ENCODE measurements around the gene ADAM33.
A peak's percentile ranks its signal among the peaks of the same experiment; 100 is the strongest.

Gene ADAM33

GRCh38 chr20:3670511-3670910, 11.3 kb downstream of the ADAM33 start:
- no peak overlapping the region for H2AK5ac ChIP-seq (ENCODE audit: low read depth, low read length)
- peak overlapping the region; percentile 63 for H2AFZ ChIP-seq (ENCODE audit: low read length)
- no peaks in the 10 kb centered on the region for H3K36me3 ChIP-seq (replicated peaks in 1 of 2; ENCODE audit: control insufficient read depth in 2 of 2, insufficient read depth in 2 of 2, low read length in 2 of 2)
- no peak overlapping the region for H2BK12ac ChIP-seq (ENCODE audit: low read length)
- H3K9ac ChIP-seq (ENCODE audit: low read depth, low read length, poor library complexity), result no peak overlapping the region
- no peak overlapping the region for H3K4ac ChIP-seq (ENCODE audit: low read length)
- no peak overlapping the region for H2BK5ac ChIP-seq (ENCODE audit: low read length)
- H4K91ac ChIP-seq (ENCODE audit: low read depth, low read length, poor library complexity), result no peak overlapping the region
- no peak overlapping the region for H2BK15ac ChIP-seq (ENCODE audit: low read length)
- H3K23ac ChIP-seq (ENCODE audit: low read depth, low read length, poor library complexity), result no peak overlapping the region
- H3K9me3 ChIP-seq (replicated peaks in 1 of 2; ENCODE audit: control insufficient read depth in 2 of 2, insufficient read depth in 1 of 2, low read depth in 1 of 2, low read length in 2 of 2), result no peaks in the 10 kb centered on the region
- H3K27me3 ChIP-seq (ENCODE audit: control insufficient read depth in 3 of 3, insufficient read depth in 3 of 3, low read depth in 1 of 3, low read length in 3 of 3), result peaks cover 5 to 68% (median 39%) of the 10 kb centered on the region in 3 experiments
- H3K14ac ChIP-seq (ENCODE audit: low read length), result no peak overlapping the region
- no CpG with 5 or more reads among the region's 6 CpGs for WGBS, 2 donors (ENCODE audit: extremely low coverage in 2 of 2, insufficient read length in 2 of 2, insufficient replicate concordance in 1 of 2)
- H3K4me2 ChIP-seq (ENCODE audit: insufficient read depth, low read length, poor library complexity, severe bottlenecking), result no peak overlapping the region
- H2BK120ac ChIP-seq (ENCODE audit: low read depth, low read length), result no peak overlapping the region
- H3K79me1 ChIP-seq (ENCODE audit: low read depth, low read length), result no peaks in the 10 kb centered on the region
- no peak overlapping the region for H3K27ac ChIP-seq (replicated peaks; ENCODE audit: low read length)
- H4K8ac ChIP-seq (ENCODE audit: low read depth, low read length), result no peak overlapping the region
- no peak overlapping the region for H3K4me3 ChIP-seq (ENCODE audit: low read length in 2 of 2)
- DNase-seq (ENCODE audit: low spot score), result no peak
- H3K18ac ChIP-seq (ENCODE audit: low read length), result peak overlapping the region; percentile 15
- peaks cover 0 to 2% of the 10 kb centered on the region in 2 donors for H3K4me1 ChIP-seq (ENCODE audit: control insufficient read depth in 2 of 2, insufficient read depth in 1 of 2, low read depth in 1 of 2, low read length in 2 of 2)

- WGBS, 2 donors (ENCODE audit: extremely low coverage in 2 of 2, insufficient read length in 2 of 2, insufficient replicate concordance in 1 of 2), result no CpG with 5 or more reads among the region's 13 CpGs
- Histone ChIP-seq H3K79me1 (ENCODE audit: low read depth, low read length) (no peaks in the 10 kb centered on the region), H2AK5ac (ENCODE audit: low read depth, low read length) (peak overlapping the region; percentile 1)
Measured at GRCh38 chr20:3669710-3670367, 12.0 kb downstream of the ADAM33 start.

GRCh38 chr20:3667434-3668037, 14.3 kb downstream of the ADAM33 start:
- no peak overlapping the region for H2BK5ac ChIP-seq (ENCODE audit: low read length)
- no peak overlapping the region for H3K4me2 ChIP-seq (ENCODE audit: insufficient read depth, low read length, poor library complexity, severe bottlenecking)
- H3K4me1 ChIP-seq (ENCODE audit: control insufficient read depth in 2 of 2, insufficient read depth in 1 of 2, low read depth in 1 of 2, low read length in 2 of 2), result no peaks in the 10 kb centered on the region
- H2AK5ac ChIP-seq (ENCODE audit: low read depth, low read length), result peak overlapping the region; percentile 35
- H3K27ac ChIP-seq (replicated peaks; ENCODE audit: low read length), result no peak overlapping the region
- H2BK120ac ChIP-seq (ENCODE audit: low read depth, low read length), result peak overlapping the region; percentile 8
- H3K4me3 ChIP-seq (ENCODE audit: low read length in 2 of 2), result no peak overlapping the region
- H2BK15ac ChIP-seq (ENCODE audit: low read length), result no peak overlapping the region
- no peak overlapping the region for H3K4ac ChIP-seq (ENCODE audit: low read length)
- H3K36me3 ChIP-seq (replicated peaks in 1 of 2; ENCODE audit: control insufficient read depth in 2 of 2, insufficient read depth in 2 of 2, low read length in 2 of 2), result no peaks in the 10 kb centered on the region
- no peaks in the 10 kb centered on the region for H3K9me3 ChIP-seq (replicated peaks in 1 of 2; ENCODE audit: control insufficient read depth in 2 of 2, insufficient read depth in 1 of 2, low read depth in 1 of 2, low read length in 2 of 2)
- H3K27me3 ChIP-seq (ENCODE audit: control insufficient read depth in 3 of 3, insufficient read depth in 3 of 3, low read depth in 1 of 3, low read length in 3 of 3), result peaks cover 0 to 48% (median 15%) of the 10 kb centered on the region in 3 experiments
- no peaks in the 10 kb centered on the region for H3K79me1 ChIP-seq (ENCODE audit: low read depth, low read length)
- no peak overlapping the region for H2BK12ac ChIP-seq (ENCODE audit: low read length)
- WGBS, 2 donors (ENCODE audit: extremely low coverage in 2 of 2, insufficient read length in 2 of 2, insufficient replicate concordance in 1 of 2), result no CpG with 5 or more reads among the region's 8 CpGs
- no peak overlapping the region for H4K8ac ChIP-seq (ENCODE audit: low read depth, low read length)
- H3K18ac ChIP-seq (ENCODE audit: low read length), result no peak overlapping the region
- DNase-seq (ENCODE audit: low spot score), result no peak
- peak overlapping the region; percentile 80 for H3K23ac ChIP-seq (ENCODE audit: low read depth, low read length, poor library complexity)
- H2AFZ ChIP-seq (ENCODE audit: low read length), result no peak overlapping the region
- H4K91ac ChIP-seq (ENCODE audit: low read depth, low read length, poor library complexity), result no peak overlapping the region
- H3K14ac ChIP-seq (ENCODE audit: low read length), result no peak overlapping the region
- H3K9ac ChIP-seq (ENCODE audit: low read depth, low read length, poor library complexity), result no peak overlapping the region

More at GRCh38 chr20:3669710-3670367, 12.0 kb downstream of the ADAM33 start:
- H4K8ac ChIP-seq (ENCODE audit: low read depth, low read length), result no peak overlapping the region
- H3K4me1 ChIP-seq (ENCODE audit: control insufficient read depth in 2 of 2, insufficient read depth in 1 of 2, low read depth in 1 of 2, low read length in 2 of 2), result peaks cover 0 to 2% of the 10 kb centered on the region in 2 donors
- no peak overlapping the region for H2BK15ac ChIP-seq (ENCODE audit: low read length)
- H2BK12ac ChIP-seq (ENCODE audit: low read length), result no peak overlapping the region
- peak overlapping the region; percentile 1 for H3K18ac ChIP-seq (ENCODE audit: low read length)
- no peak overlapping the region for H3K27ac ChIP-seq (replicated peaks; ENCODE audit: low read length)
- H3K36me3 ChIP-seq (replicated peaks in 1 of 2; ENCODE audit: control insufficient read depth in 2 of 2, insufficient read depth in 2 of 2, low read length in 2 of 2), result no peaks in the 10 kb centered on the region
- no peaks in the 10 kb centered on the region for H3K9me3 ChIP-seq (replicated peaks in 1 of 2; ENCODE audit: control insufficient read depth in 2 of 2, insufficient read depth in 1 of 2, low read depth in 1 of 2, low read length in 2 of 2)
- no peak overlapping the region for H2BK5ac ChIP-seq (ENCODE audit: low read length)
- peak overlapping the region; percentile 63 for H2AFZ ChIP-seq (ENCODE audit: low read length)
- no peak overlapping the region for H3K9ac ChIP-seq (ENCODE audit: low read depth, low read length, poor library complexity)
- no peak for DNase-seq (ENCODE audit: low spot score)
- peaks cover 5 to 61% (median 34%) of the 10 kb centered on the region in 3 experiments for H3K27me3 ChIP-seq (ENCODE audit: control insufficient read depth in 3 of 3, insufficient read depth in 3 of 3, low read depth in 1 of 3, low read length in 3 of 3)
- H3K4ac ChIP-seq (ENCODE audit: low read length), result no peak overlapping the region
- H4K91ac ChIP-seq (ENCODE audit: low read depth, low read length, poor library complexity), result no peak overlapping the region
- H2BK120ac ChIP-seq (ENCODE audit: low read depth, low read length), result no peak overlapping the region
- no peak overlapping the region for H3K4me2 ChIP-seq (ENCODE audit: insufficient read depth, low read length, poor library complexity, severe bottlenecking)
- H3K23ac ChIP-seq (ENCODE audit: low read depth, low read length, poor library complexity), result no peak overlapping the region
- H3K14ac ChIP-seq (ENCODE audit: low read length), result no peak overlapping the region
- no peak overlapping the region for H3K4me3 ChIP-seq (ENCODE audit: low read length in 2 of 2)

GRCh38 chr20:3663858-3664257, 18.0 kb downstream of the ADAM33 start:
- H2BK12ac ChIP-seq (ENCODE audit: low read length), result no peak overlapping the region
- no peak overlapping the region for H3K18ac ChIP-seq (ENCODE audit: low read length)
- no peak overlapping the region for H4K91ac ChIP-seq (ENCODE audit: low read depth, low read length, poor library complexity)
- H3K4me3 ChIP-seq (ENCODE audit: low read length in 2 of 2), result no peak overlapping the region
- H3K36me3 ChIP-seq (replicated peaks in 1 of 2; ENCODE audit: control insufficient read depth in 2 of 2, insufficient read depth in 2 of 2, low read length in 2 of 2), result no peaks in the 10 kb centered on the region
- no peaks in the 10 kb centered on the region for H3K79me1 ChIP-seq (ENCODE audit: low read depth, low read length)
- no peak overlapping the region for H3K23ac ChIP-seq (ENCODE audit: low read depth, low read length, poor library complexity)
- H2BK120ac ChIP-seq (ENCODE audit: low read depth, low read length), result no peak overlapping the region
- H3K27me3 ChIP-seq (ENCODE audit: control insufficient read depth in 3 of 3, insufficient read depth in 3 of 3, low read depth in 1 of 3, low read length in 3 of 3), result peaks cover 0 to 25% (median 15%) of the 10 kb centered on the region in 3 experiments
- H3K4ac ChIP-seq (ENCODE audit: low read length), result no peak overlapping the region
- H3K4me1 ChIP-seq (ENCODE audit: control insufficient read depth in 2 of 2, insufficient read depth in 1 of 2, low read depth in 1 of 2, low read length in 2 of 2), result peaks cover under 1 to 5% of the 10 kb centered on the region in 2 donors
- no peak overlapping the region for H2BK15ac ChIP-seq (ENCODE audit: low read length)
- DNase-seq (ENCODE audit: low spot score), result no peak
- H2AK5ac ChIP-seq (ENCODE audit: low read depth, low read length), result no peak overlapping the region
- no peak overlapping the region for H3K14ac ChIP-seq (ENCODE audit: low read length)
- H3K9me3 ChIP-seq (replicated peaks in 1 of 2; ENCODE audit: control insufficient read depth in 2 of 2, insufficient read depth in 1 of 2, low read depth in 1 of 2, low read length in 2 of 2), result peaks cover 0 to 3% of the 10 kb centered on the region in 2 donors
- H3K27ac ChIP-seq (replicated peaks; ENCODE audit: low read length), result no peak overlapping the region
- no peak overlapping the region for H2AFZ ChIP-seq (ENCODE audit: low read length)
- H3K9ac ChIP-seq (ENCODE audit: low read depth, low read length, poor library complexity), result no peak overlapping the region
- WGBS, 2 donors (ENCODE audit: extremely low coverage in 2 of 2, insufficient read length in 2 of 2, insufficient replicate concordance in 1 of 2), result no CpG with 5 or more reads among the region's 2 CpGs
- H4K8ac ChIP-seq (ENCODE audit: low read depth, low read length), result no peak overlapping the region
- H2BK5ac ChIP-seq (ENCODE audit: low read length), result no peak overlapping the region
- no peak overlapping the region for H3K4me2 ChIP-seq (ENCODE audit: insufficient read depth, low read length, poor library complexity, severe bottlenecking)
